T-helper 9 cell (primary cell): ENCODE data around the gene HS3ST3A1.

Source experiments
- DNase-seq: peaks from one replicate; pipeline ENCODE4 v3.0.0-alpha.2; 2020

HS3ST3A1 gene

GRCh38 chr17:13597723-13598347 lies 3.9 kb downstream of the HS3ST3A1 start:
- DNase-seq: no peak

GRCh38 chr17:13596241-13596923 lies 5.3 kb downstream of the HS3ST3A1 start:
- DNase-seq: no peak

GRCh38 chr17:13595599-13595899 lies 6.2 kb downstream of the HS3ST3A1 start:
- DNase-seq: no peak

- peak; percentile 68 for DNase-seq
Measured at GRCh38 chr17:13594762-13595598, 6.7 kb downstream of the HS3ST3A1 start.

- no peak for DNase-seq
Measured at GRCh38 chr17:13594310-13594709, 7.4 kb downstream of the HS3ST3A1 start.

- DNase-seq: no peak
Measured at GRCh38 chr17:13593757-13594156, 8.0 kb downstream of the HS3ST3A1 start.

- no peak for DNase-seq
Measured at GRCh38 chr17:13593021-13593751, 8.5 kb downstream of the HS3ST3A1 start.

GRCh38 chr17:13592427-13592826 lies 9.3 kb downstream of the HS3ST3A1 start:
- no peak for DNase-seq

- DNase-seq: no peak
Measured at GRCh38 chr17:13590441-13590840, 11.3 kb downstream of the HS3ST3A1 start.

- no peak for DNase-seq
Measured at GRCh38 chr17:13589658-13590057, 12.1 kb downstream of the HS3ST3A1 start.

- DNase-seq: no peak
Measured at GRCh38 chr17:13587487-13588338, 14.0 kb downstream of the HS3ST3A1 start.

GRCh38 chr17:13584701-13585080 lies 17.0 kb downstream of the HS3ST3A1 start:
- no peak for DNase-seq

- DNase-seq: no peak
Measured at GRCh38 chr17:13583996-13584700, 17.6 kb downstream of the HS3ST3A1 start.

GRCh38 chr17:13582776-13583547 lies 18.8 kb downstream of the HS3ST3A1 start:
- no peak for DNase-seq

- DNase-seq: no peak
Measured at GRCh38 chr17:13581925-13582324, 19.8 kb downstream of the HS3ST3A1 start.

GRCh38 chr17:13580790-13581189 lies 20.9 kb downstream of the HS3ST3A1 start:
- no peak for DNase-seq

- no peak for DNase-seq
Measured at GRCh38 chr17:13576661-13577526, 24.8 kb downstream of the HS3ST3A1 start.

- DNase-seq: no peak
Measured at GRCh38 chr17:13575922-13576419, 25.8 kb downstream of the HS3ST3A1 start.

GRCh38 chr17:13575466-13575865 lies 26.3 kb downstream of the HS3ST3A1 start:
- DNase-seq: no peak

- DNase-seq: no peak
Measured at GRCh38 chr17:13572581-13572980, 29.1 kb downstream of the HS3ST3A1 start.
